H9 (cell line): Measurements from ENCODE around the gene FBXL7. TPM values are rescaled to one million over a fixed set of nuclear protein-coding genes. Genes with fewer than 3 reads are reported as not detected.

ENCODE experiments used
- DNase-seq: peaks from one replicate; pipeline ENCODE4 v3.0.0-alpha.2; 2017
- H2AFZ ChIP-seq: one replicate; pipeline ENCODE4 v1.6.1; 2013; ENCODE audit warnings: mild to moderate bottlenecking, low read length, control low read depth, moderate library complexity
- H2AK5ac ChIP-seq: 2 replicates; pipeline ENCODE4 v1.6.1; 2013; ENCODE audit warnings: low read length, control low read depth, mixed read lengths; ENCODE audit not compliant: insufficient read length
- H2BK120ac ChIP-seq: one replicate; pipeline ENCODE4 v1.6.1; 2013; ENCODE audit warnings: low read depth, mild to moderate bottlenecking, low read length, control low read depth, inconsistent platforms; ENCODE audit not compliant: poor library complexity, severe bottlenecking
- H2BK12ac ChIP-seq: 2 replicates; pipeline ENCODE4 v1.6.1; 2013; ENCODE audit warnings: low read length, control low read depth, mixed read lengths, low read depth; ENCODE audit not compliant: insufficient read length
- H2BK15ac ChIP-seq: 2 replicates; pipeline ENCODE4 v1.6.1; 2013; ENCODE audit warnings: low read depth, low read length, control low read depth
- H2BK20ac ChIP-seq: one replicate; pipeline ENCODE4 v1.6.1; 2013; ENCODE audit warnings: low read depth, mild to moderate bottlenecking, low read length, control low read depth, inconsistent platforms; ENCODE audit not compliant: poor library complexity, severe bottlenecking
- H2BK5ac ChIP-seq: 2 replicates; pipeline ENCODE4 v1.6.1; 2013; ENCODE audit warnings: low read length, control low read depth, mixed read lengths; ENCODE audit not compliant: insufficient read length
- H3K14ac ChIP-seq: 2 replicates; pipeline ENCODE4 v1.6.1; 2013; ENCODE audit warnings: low read length, control low read depth; ENCODE audit not compliant: insufficient read depth
- H3K18ac ChIP-seq: 2 replicates; pipeline ENCODE4 v1.6.1; 2013; ENCODE audit warnings: low read depth, mild to moderate bottlenecking, mixed read lengths, low read length, control low read depth; ENCODE audit not compliant: insufficient read length
- H3K23ac ChIP-seq: 2 replicates; pipeline ENCODE4 v1.6.1; 2013; ENCODE audit warnings: low read length, control low read depth, mixed read lengths, low read depth; ENCODE audit not compliant: insufficient read length
- H3K23me2 ChIP-seq: 2 replicates; pipeline ENCODE4 v1.6.1; 2013; ENCODE audit warnings: low read depth, mild to moderate bottlenecking, mixed read lengths, low read length, control low read depth; ENCODE audit not compliant: insufficient read length, poor library complexity, severe bottlenecking
- H3K27ac ChIP-seq: 2 replicates; pipeline ENCODE4 v1.5.1; 2013; ENCODE audit warnings: low read length, control low read depth, mixed read lengths, low read depth; ENCODE audit not compliant: insufficient read length
- H3K27me3 ChIP-seq: 2 replicates; pipeline ENCODE4 v1.6.1; 2013; ENCODE audit warnings: low read length, control low read depth, inconsistent platforms; ENCODE audit not compliant: insufficient read depth
- H3K4ac ChIP-seq: 2 replicates; pipeline ENCODE4 v1.6.1; 2013; ENCODE audit warnings: low read depth, mild to moderate bottlenecking, control low read depth, inconsistent platforms, low read length, moderate library complexity
- H3K4me1 ChIP-seq: 2 replicates; pipeline ENCODE4 v1.6.1; 2013; ENCODE audit warnings: low read length, control low read depth, inconsistent platforms; ENCODE audit not compliant: insufficient read depth
- H3K4me2 ChIP-seq: 2 replicates; pipeline ENCODE4 v1.6.1; 2013; ENCODE audit warnings: low read length, control low read depth, mixed read lengths; ENCODE audit not compliant: insufficient read length, insufficient read depth
- H3K56ac ChIP-seq: 2 replicates; pipeline ENCODE4 v1.6.1; 2013; ENCODE audit warnings: low read depth, mild to moderate bottlenecking, mixed read lengths, low read length, control low read depth; ENCODE audit not compliant: insufficient read length
- H3K79me1 ChIP-seq: 2 replicates; pipeline ENCODE4 v1.6.1; 2013; ENCODE audit warnings: low read depth, mild to moderate bottlenecking, moderate library complexity, low read length, control low read depth, inconsistent platforms; ENCODE audit not compliant: insufficient read depth, poor library complexity, severe bottlenecking
- H3K79me2 ChIP-seq: 2 replicates; pipeline ENCODE4 v1.6.1; 2013; ENCODE audit warnings: low read length, control low read depth, inconsistent platforms; ENCODE audit not compliant: insufficient read depth
- H3K9ac ChIP-seq: 2 replicates; pipeline ENCODE4 v1.6.1; 2013; ENCODE audit warnings: low read length, control low read depth, mixed read lengths; ENCODE audit not compliant: insufficient read length; ENCODE audit errors: extremely low read depth
- H3K9me3 ChIP-seq: one replicate; pipeline ENCODE4 v1.6.1; 2013; ENCODE audit warnings: low read depth, low read length, inconsistent platforms; ENCODE audit not compliant: control insufficient read depth
- H3T11ph ChIP-seq: one replicate; pipeline ENCODE4 v1.6.1; 2013; ENCODE audit warnings: mild to moderate bottlenecking, low read length, control low read depth, inconsistent platforms
- H4K20me1 ChIP-seq: one replicate; pipeline ENCODE4 v1.6.1; 2013; ENCODE audit not compliant: control insufficient read depth, insufficient read length, insufficient read depth
- H4K5ac ChIP-seq: 2 replicates; pipeline ENCODE4 v1.6.1; 2013; ENCODE audit warnings: low read depth, mild to moderate bottlenecking, mixed read lengths, low read length, control low read depth; ENCODE audit not compliant: insufficient read length
- H4K8ac ChIP-seq: replicated peaks from 2 replicates; pipeline ENCODE4 v1.6.1; 2013; ENCODE audit warnings: low read length, control low read depth, mixed read lengths, low read depth; ENCODE audit not compliant: insufficient read length
- H4K91ac ChIP-seq: 2 replicates; pipeline ENCODE4 v1.6.1; 2013; ENCODE audit warnings: low read depth, mild to moderate bottlenecking, moderate library complexity, mixed read lengths, low read length, control low read depth; ENCODE audit not compliant: insufficient read length
- H3K27ac Mint-ChIP-seq, 3 experiments: 2 replicates in 2 of 3; 3 replicates in 1 of 3; pipeline ENCODE4 v1.8.0; 2020 to 2021; ENCODE audit warnings: mixed read lengths in 3 of 3, mild to moderate bottlenecking in 1 of 3, moderate library complexity in 1 of 3
- H3K27me3 Mint-ChIP-seq: 2 replicates; pipeline ENCODE4 v1.8.0; 2021; ENCODE audit warnings: low read depth, mild to moderate bottlenecking, moderate library complexity, mixed read lengths
- H3K36me3 Mint-ChIP-seq, 3 experiments: 2 replicates in 2 of 3; 3 replicates in 1 of 3; pipeline ENCODE4 v1.8.0; 2020 to 2021; ENCODE audit warnings: low read depth in 3 of 3, mixed read lengths in 3 of 3; ENCODE audit not compliant: insufficient read depth in 1 of 3
- H3K4me1 Mint-ChIP-seq, 2 experiments: 2 replicates each; pipeline ENCODE4 v1.8.0; 2020; ENCODE audit warnings: mixed read lengths in 2 of 2
- H3K4me3 Mint-ChIP-seq, 2 experiments: 2 replicates in 1 of 2; 3 replicates in 1 of 2; pipeline ENCODE4 v1.8.0; 2020 to 2021; ENCODE audit warnings: mild to moderate bottlenecking in 2 of 2, mixed read lengths in 2 of 2, moderate library complexity in 1 of 2
- H3K9me3 Mint-ChIP-seq, 2 experiments: 2 replicates in 1 of 2; 3 replicates in 1 of 2; pipeline ENCODE4 v1.8.0; 2020; ENCODE audit warnings: mild to moderate bottlenecking in 2 of 2, mixed read lengths in 2 of 2, moderate library complexity in 1 of 2
- WGBS: extraction: QIAGEN DNeasy Blood & Tissue Kit; methylation state at CpG from one replicate; pipeline ENCODE4 v1.1.7; 2013; ENCODE audit warnings: missing lambda C conversion rate, low lambda C conversion rate, mixed read lengths; ENCODE audit not compliant: insufficient read length; ENCODE audit errors: extremely low coverage; 5-methylcytosine and 5-hydroxymethylcytosine counted together
- total RNA-seq: library from RNA; stranded (reverse); gene quantifications from 2 replicates; pipeline ENCODE4 v1.2.1, GENCODE V29; 2021
- TF ChIP-seq, protein P1 (sequence below): fragments of 200-600 bp; sonication (generic); conservative IDR thresholded peaks from 3 replicates; pipeline ENCODE4 v1.8.0; 2021; ENCODE audit warnings: antibody characterized with exemption, mild to moderate bottlenecking

Gene FBXL7
- total RNA-seq, 1 experiment from 2014 or later: 14.6 TPM

- H4K8ac ChIP-seq: no peak overlapping the region
- no peak overlapping the region for H3K23ac ChIP-seq
- H3K23me2 ChIP-seq: no peaks in the 10 kb centered on the region
- no peaks in the 10 kb centered on the region for H4K20me1 ChIP-seq
- H3K4me1 ChIP-seq: peaks cover 4% of the 10 kb centered on the region; the same call in 1 of the 2 replicates
- Mint-ChIP-seq H3K27me3 (no peaks in the 10 kb centered on the region), H3K9me3 (no peaks in the 10 kb centered on the region), H3K36me3 (no peaks in the 10 kb centered on the region), H3K27ac (peak overlapping the region in 2 of 3 experiments; percentile 12 to 18; a peak in 2 of 7 replicates), H3K4me3 (no peak overlapping the region), H3K4me1 (peaks cover 31 to 42% of the 10 kb centered on the region in 2 experiments)
- H3K27me3 ChIP-seq: no peaks in the 10 kb centered on the region
- no peak overlapping the region for H3K27ac ChIP-seq
- H4K5ac ChIP-seq: no peak overlapping the region
- no peak overlapping the region for H3K56ac ChIP-seq
- H2AK5ac ChIP-seq: no peak overlapping the region
- H2BK120ac ChIP-seq: no peak overlapping the region
- no peak overlapping the region for H2BK5ac ChIP-seq
- no peak overlapping the region for H3K4ac ChIP-seq
- H2BK15ac ChIP-seq: no peak overlapping the region
- H3K14ac ChIP-seq: no peak overlapping the region
- no peak for DNase-seq
- H3K79me1 ChIP-seq: no peaks in the 10 kb centered on the region
- no peak overlapping the region for H4K91ac ChIP-seq
- no peak overlapping the region for H3K4me2 ChIP-seq
- no peak overlapping the region for H3K9ac ChIP-seq
- no peak overlapping the region for H3T11ph ChIP-seq
- H2BK12ac ChIP-seq: no peak overlapping the region
- WGBS: no CpG with 5 or more reads among the region's 8 CpGs
- no peak overlapping the region for H2AFZ ChIP-seq
- TF ChIP-seq, protein P1, sequence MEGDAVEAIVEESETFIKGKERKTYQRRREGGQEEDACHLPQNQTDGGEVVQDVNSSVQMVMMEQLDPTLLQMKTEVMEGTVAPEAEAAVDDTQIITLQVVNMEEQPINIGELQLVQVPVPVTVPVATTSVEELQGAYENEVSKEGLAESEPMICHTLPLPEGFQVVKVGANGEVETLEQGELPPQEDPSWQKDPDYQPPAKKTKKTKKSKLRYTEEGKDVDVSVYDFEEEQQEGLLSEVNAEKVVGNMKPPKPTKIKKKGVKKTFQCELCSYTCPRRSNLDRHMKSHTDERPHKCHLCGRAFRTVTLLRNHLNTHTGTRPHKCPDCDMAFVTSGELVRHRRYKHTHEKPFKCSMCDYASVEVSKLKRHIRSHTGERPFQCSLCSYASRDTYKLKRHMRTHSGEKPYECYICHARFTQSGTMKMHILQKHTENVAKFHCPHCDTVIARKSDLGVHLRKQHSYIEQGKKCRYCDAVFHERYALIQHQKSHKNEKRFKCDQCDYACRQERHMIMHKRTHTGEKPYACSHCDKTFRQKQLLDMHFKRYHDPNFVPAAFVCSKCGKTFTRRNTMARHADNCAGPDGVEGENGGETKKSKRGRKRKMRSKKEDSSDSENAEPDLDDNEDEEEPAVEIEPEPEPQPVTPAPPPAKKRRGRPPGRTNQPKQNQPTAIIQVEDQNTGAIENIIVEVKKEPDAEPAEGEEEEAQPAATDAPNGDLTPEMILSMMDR: no peak
- no peaks in the 10 kb centered on the region for H3K9me3 ChIP-seq
- H3K79me2 ChIP-seq: no peaks in the 10 kb centered on the region; the same call in 1 of the 2 replicates
- H2BK20ac ChIP-seq: no peak overlapping the region
- no peak overlapping the region for H3K18ac ChIP-seq
Observed at GRCh38 chr5:15718421-15719179, 218.6 kb downstream of the FBXL7 start.
